ENCODE measurements around the gene SCFD2.

SCFD2 gene

DNA sequence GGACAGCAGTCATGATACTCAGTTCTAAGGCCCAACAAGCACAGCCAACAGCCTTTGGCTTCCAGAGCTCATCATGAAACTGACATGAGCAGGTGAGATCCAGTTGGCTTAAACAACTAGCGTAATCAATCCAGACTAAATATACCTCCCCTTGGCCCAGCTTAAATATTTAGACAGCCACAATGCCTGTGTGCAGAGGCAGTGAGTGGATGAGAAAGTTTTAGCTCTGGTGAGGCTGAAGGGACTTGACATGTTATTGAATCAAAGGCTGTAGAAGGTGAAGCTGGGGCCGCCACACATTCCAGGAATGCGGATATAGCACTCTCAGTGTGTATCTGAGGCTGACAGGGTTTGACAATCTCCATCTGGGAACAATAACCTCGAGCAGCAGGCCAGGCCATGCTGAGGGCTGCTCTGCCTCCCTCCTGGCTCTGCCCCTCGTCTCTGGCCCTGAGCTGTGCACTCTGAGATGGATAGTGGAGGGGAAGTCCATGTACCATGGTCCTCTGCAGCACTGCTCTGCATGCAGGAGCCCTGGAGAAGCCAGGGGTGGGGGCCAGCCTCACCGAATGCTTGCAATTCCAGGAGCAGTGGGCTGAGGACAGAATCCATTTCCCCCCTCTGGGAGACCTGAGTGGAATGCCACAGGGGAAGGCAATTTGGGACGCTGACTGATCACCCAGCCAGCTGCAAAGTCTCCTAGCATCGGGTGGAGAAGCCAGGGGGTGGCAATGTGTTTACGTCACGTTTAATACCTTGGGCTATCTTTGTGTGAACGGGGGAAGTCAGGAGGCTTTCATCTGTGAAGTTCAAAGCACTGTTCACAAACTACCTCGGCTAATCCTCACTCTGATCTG, 541.0 kb downstream of the SCFD2 start:
- DNase-seq (ENCODE audit: low read depth) = peak; percentile 69

DNA sequence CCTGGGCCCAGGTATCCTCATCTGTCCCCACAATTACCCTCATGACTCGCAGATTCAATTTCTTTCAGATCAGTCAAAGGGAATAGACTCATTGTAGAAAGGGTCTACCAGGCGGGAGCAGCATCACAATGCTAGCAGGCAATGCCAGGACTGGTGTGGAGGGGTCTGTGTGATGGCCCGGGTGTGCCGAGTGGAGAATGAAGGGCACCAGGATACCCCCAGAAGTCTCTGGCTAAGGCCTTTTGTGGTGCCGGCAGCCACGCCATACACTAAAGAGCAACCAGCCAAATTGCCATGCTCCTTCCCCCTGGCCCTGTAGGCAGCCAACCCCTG, 541.6 kb downstream of the SCFD2 start:
- no peak for DNase-seq (ENCODE audit: low read depth)

DNA sequence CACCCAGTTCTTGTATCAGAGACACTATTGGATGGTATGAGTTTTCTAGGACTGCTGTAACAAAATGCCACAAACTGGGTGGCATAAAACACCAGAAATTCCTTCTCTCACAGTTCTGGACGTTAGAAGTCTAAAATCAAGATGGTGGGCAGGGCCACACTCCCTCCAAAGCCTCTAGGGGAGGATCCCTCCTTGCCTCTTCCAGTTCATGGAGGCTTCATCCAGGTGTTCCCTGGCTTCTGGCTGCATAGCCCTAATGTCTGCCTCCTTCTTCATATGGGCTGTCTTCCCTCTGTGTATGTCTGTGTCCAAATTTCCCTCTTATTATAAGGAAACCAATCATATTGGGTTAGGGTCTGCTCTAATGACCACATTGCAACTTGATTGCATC, 542.2 kb downstream of the SCFD2 start:
- no peak for DNase-seq (ENCODE audit: low read depth)

All from non-pigmented ciliary epithelial cell (primary cell).